Activated naive CD4-positive, alpha-beta T cell treated with anti-CD3 and anti-CD28 coated beads, Interleukin-2, amount 50 U/mL, for 72 hours (primary cell): ENCODE measurements around the gene RAE1. TPM values are rescaled to one million over a fixed set of nuclear protein-coding genes. Genes with fewer than 3 reads are reported as not detected.

Experiments
- ATAC-seq, 2 donors: fragments of 150-1000 bp; cut with Tn5 transposase; 2 replicates each; pipeline ENCODE4 v1.10.0; 2021; ENCODE audit warnings: mild to moderate bottlenecking in 2 of 2, moderate library complexity in 2 of 2
- DNase-seq, 2 donors: peaks; one replicate each; pipeline ENCODE4 v3.0.0; 2021 to 2022; ENCODE audit warnings: low spot score in 2 of 2
- H3K27ac Mint-ChIP-seq, 2 donors: one replicate each; pipeline ENCODE4 v1.8.0; 2022; ENCODE audit warnings: mild to moderate bottlenecking in 2 of 2, mixed read lengths in 2 of 2
- H3K36me3 Mint-ChIP-seq, 2 donors: one replicate each; pipeline ENCODE4 v1.8.0; 2022; ENCODE audit warnings: mixed read lengths in 2 of 2
- H3K9me3 Mint-ChIP-seq, 2 donors: one replicate each; pipeline ENCODE4 v1.8.0; 2022; ENCODE audit warnings: mixed read lengths in 2 of 2
- total RNA-seq, 2 donors: library from RNA; stranded (reverse); gene quantifications; one replicate each; pipeline ENCODE4 v1.2.3, GENCODE V29; 2022

RAE1 gene
- 10 to 100 TPM; 47.3 to 67.5 TPM for total RNA-seq

GRCh38 chr20:57351042-57351783, at the start of gene RAE1:
Gene RAE1 (plus strand): TSS chr20:57351255. CDS start chr20:57354039, 2,784 bp downstream.
- peak; percentile 88 to 93 for DNase-seq
- H3K9me3 Mint-ChIP-seq, result no peaks in the 10 kb centered on the region
- H3K27ac Mint-ChIP-seq, result peak within 1 kb of the TSS; percentile 94
- peak; percentile 88 to 91 for ATAC-seq
- H3K36me3 Mint-ChIP-seq, result peaks cover 17 to 21% of the 10 kb centered on the region in 2 donors

- no peak for DNase-seq
Measured at GRCh38 chr20:57306747-57307146, 44.3 kb upstream of the RAE1 start.

GRCh38 chr20:57308451-57309271, 42.4 kb upstream of the RAE1 start:
- Mint-ChIP-seq H3K9me3 (no peaks in the 10 kb centered on the region), H3K27ac (no peak overlapping the region), H3K36me3 (no peaks in the 10 kb centered on the region)
- no peak for DNase-seq
- ATAC-seq, result no peak

More at GRCh38 chr20:57306747-57307146, 44.3 kb upstream of the RAE1 start:
- ATAC-seq, result no peak
- Mint-ChIP-seq H3K27ac (no peak overlapping the region), H3K36me3 (no peaks in the 10 kb centered on the region), H3K9me3 (no peaks in the 10 kb centered on the region)

- H3K27ac Mint-ChIP-seq, result no peak overlapping the region
- DNase-seq, result no peak
- no peaks in the 10 kb centered on the region for H3K9me3 Mint-ChIP-seq
Measured at GRCh38 chr20:57309544-57310115, 41.4 kb upstream of the RAE1 start.

GRCh38 chr20:57310821-57311514, 40.1 kb upstream of the RAE1 start:
- no peaks in the 10 kb centered on the region for H3K9me3 Mint-ChIP-seq
- no peaks in the 10 kb centered on the region for H3K36me3 Mint-ChIP-seq
- H3K27ac Mint-ChIP-seq, result no peak overlapping the region
- ATAC-seq (no peak), DNase-seq (no peak)

More at GRCh38 chr20:57309544-57310115, 41.4 kb upstream of the RAE1 start:
- no peaks in the 10 kb centered on the region for H3K36me3 Mint-ChIP-seq
- no peak for ATAC-seq

GRCh38 chr20:57312138-57312537, 38.9 kb upstream of the RAE1 start:
- H3K36me3 Mint-ChIP-seq, result no peaks in the 10 kb centered on the region
- no peaks in the 10 kb centered on the region for H3K9me3 Mint-ChIP-seq
- DNase-seq (no peak), ATAC-seq (no peak)
- H3K27ac Mint-ChIP-seq, result no peak overlapping the region

- ATAC-seq (no peak), DNase-seq (no peak)
- no peak overlapping the region for H3K27ac Mint-ChIP-seq
- no peaks in the 10 kb centered on the region for H3K36me3 Mint-ChIP-seq
- H3K9me3 Mint-ChIP-seq, result no peaks in the 10 kb centered on the region
Measured at GRCh38 chr20:57313230-57313629, 37.8 kb upstream of the RAE1 start.

- Mint-ChIP-seq H3K9me3 (no peaks in the 10 kb centered on the region), H3K27ac (no peak overlapping the region), H3K36me3 (no peaks in the 10 kb centered on the region)
- ATAC-seq (no peak), DNase-seq (no peak)
Measured at GRCh38 chr20:57313951-57314350, 37.1 kb upstream of the RAE1 start.

GRCh38 chr20:57315083-57315975, 35.7 kb upstream of the RAE1 start:
- no peak overlapping the region for H3K27ac Mint-ChIP-seq
- ATAC-seq (no peak), DNase-seq (no peak)
- no peaks in the 10 kb centered on the region for H3K36me3 Mint-ChIP-seq
- no peaks in the 10 kb centered on the region for H3K9me3 Mint-ChIP-seq

- DNase-seq, result no peak
- H3K36me3 Mint-ChIP-seq, result no peaks in the 10 kb centered on the region
- H3K27ac Mint-ChIP-seq, result no peak overlapping the region
- H3K9me3 Mint-ChIP-seq, result no peaks in the 10 kb centered on the region
- no peak for ATAC-seq
Measured at GRCh38 chr20:57315976-57316480, 35.0 kb upstream of the RAE1 start.

GRCh38 chr20:57316795-57317201, 34.3 kb upstream of the RAE1 start:
- Mint-ChIP-seq H3K9me3 (no peaks in the 10 kb centered on the region), H3K36me3 (no peaks in the 10 kb centered on the region), H3K27ac (no peak overlapping the region)
- no peak for ATAC-seq
- no peak for DNase-seq

- ATAC-seq, result no peak
- no peak for DNase-seq
- H3K36me3 Mint-ChIP-seq, result no peaks in the 10 kb centered on the region
- H3K27ac Mint-ChIP-seq, result no peak overlapping the region
- no peaks in the 10 kb centered on the region for H3K9me3 Mint-ChIP-seq
Measured at GRCh38 chr20:57317316-57317788, 33.7 kb upstream of the RAE1 start.

- no peaks in the 10 kb centered on the region for H3K9me3 Mint-ChIP-seq
- no peaks in the 10 kb centered on the region for H3K36me3 Mint-ChIP-seq
- no peak for DNase-seq
- no peak overlapping the region for H3K27ac Mint-ChIP-seq
- ATAC-seq, result no peak
Measured at GRCh38 chr20:57317789-57318371, 33.2 kb upstream of the RAE1 start.

GRCh38 chr20:57319584-57319983, 31.5 kb upstream of the RAE1 start:
- no peaks in the 10 kb centered on the region for H3K9me3 Mint-ChIP-seq
- no peak overlapping the region for H3K27ac Mint-ChIP-seq
- ATAC-seq (no peak), DNase-seq (no peak)
- no peaks in the 10 kb centered on the region for H3K36me3 Mint-ChIP-seq

GRCh38 chr20:57320358-57320757, 30.7 kb upstream of the RAE1 start:
- H3K36me3 Mint-ChIP-seq, result no peaks in the 10 kb centered on the region
- H3K9me3 Mint-ChIP-seq, result no peaks in the 10 kb centered on the region
- H3K27ac Mint-ChIP-seq, result no peak overlapping the region
- ATAC-seq (no peak), DNase-seq (no peak)
